Kidney (tissue), 14 donors: ENCODE measurements around the gene RPL6. TPM values are rescaled to one million over a fixed set of nuclear protein-coding genes. Genes with fewer than 3 reads are reported as not detected.

ENCODE experiments used
- DNase-seq, 5 donors: peaks; one replicate each; pipeline ENCODE4 v3.0.0-alpha.2; 2013 to 2020
- FAIRE-seq: peaks from 2 replicates; lab custom pipeline; 2012; peaks lifted over from hg19 to GRCh38; lab: Jason Lieb, UNC
- H3K27ac ChIP-seq, 2 donors: one replicate each; pipeline ENCODE4 v1.7.0; 2013; ENCODE audit warnings: low read depth in 2 of 2, low read length in 2 of 2, inconsistent platforms in 1 of 2
- H3K27me3 ChIP-seq: one replicate; pipeline ENCODE4 v1.7.1; 2013; ENCODE audit warnings: low read length, inconsistent platforms; ENCODE audit not compliant: control insufficient read depth, insufficient read depth
- H3K36me3 ChIP-seq, 3 donors: one replicate each; pipeline versions ENCODE4 v1.7.0 to v1.7.1; 2013; ENCODE audit warnings: low read length in 3 of 3, control low read depth in 1 of 3, inconsistent platforms in 1 of 3; ENCODE audit not compliant: insufficient read depth in 3 of 3, control insufficient read depth in 2 of 3
- H3K4me1 ChIP-seq, 3 donors: one replicate each; pipeline versions ENCODE4 v1.7.0 to v1.7.1; 2013; ENCODE audit warnings: low read length in 3 of 3, inconsistent platforms in 1 of 3, low read depth in 1 of 3; ENCODE audit not compliant: control insufficient read depth in 2 of 3, insufficient read depth in 2 of 3
- H3K4me3 ChIP-seq, 3 donors: one replicate each; pipeline versions ENCODE4 v1.7.0 to v1.8.1; 2013; ENCODE audit warnings: low read length in 3 of 3, control low read depth in 1 of 3, inconsistent platforms in 1 of 3
- H3K9ac ChIP-seq, 3 donors: one replicate each; pipeline versions ENCODE4 v1.7.0 to v1.7.1; 2013; ENCODE audit warnings: low read length in 3 of 3, control low read depth in 1 of 3, inconsistent platforms in 1 of 3
- H3K9me3 ChIP-seq, 3 donors: one replicate each; pipeline versions ENCODE4 v1.7.0 to v1.7.1; 2013; ENCODE audit warnings: low read length in 3 of 3, control low read depth in 1 of 3, inconsistent platforms in 1 of 3; ENCODE audit not compliant: control insufficient read depth in 2 of 3, insufficient read depth in 1 of 3
- CTCF ChIP-seq: IDR thresholded peaks from 3 replicates; pipeline ENCODE4 v1.5.1; 2012; ENCODE audit warnings: mild to moderate bottlenecking, moderate library complexity, borderline replicate concordance; ENCODE audit not compliant: insufficient read depth; ENCODE audit errors: extremely low read depth
- intact Hi-C: fragments of 100-400 bp; cut with DNase I; formaldehyde crosslinking; loops from one replicate; pipeline ENCODE4 v1.11.1; 2022
- polyA plus RNA-seq: library from polyadenylated mRNA; stranded (reverse); fragments of 350-450 nt; fragmentation: Illumina TruSeq; extraction: RNeasy Lipid Tissue Mini Kit (QIAGEN cat#74804); gene quantifications from one replicate; pipeline ENCODE4 v1.2.3, GENCODE V29; 2014; ENCODE audit warnings: low read depth, low replicate concordance; ENCODE audit not compliant: insufficient read depth
- total RNA-seq: library from RNA; stranded (reverse); fragmentation: NEBNext Ultra II Directional; extraction: Animal tissue kit (Norgen Biotek cat#: 25700); gene quantifications from one replicate; pipeline ENCODE4 v1.2.1, GENCODE V29; 2021
- donor health status: control.
- donor health status: control.
- donor health status: control.
- donor health status: control.
- donor health status: control.
- donor health status: DM: yes; HTN: yes; CAD: no.
- donor health status: Normal renal cell carcinoma (clear cell type).

Gene RPL6
- total and polyA plus RNA-seq, 2 donors from 2014 or later: 966 to 1,525 TPM

DNA sequence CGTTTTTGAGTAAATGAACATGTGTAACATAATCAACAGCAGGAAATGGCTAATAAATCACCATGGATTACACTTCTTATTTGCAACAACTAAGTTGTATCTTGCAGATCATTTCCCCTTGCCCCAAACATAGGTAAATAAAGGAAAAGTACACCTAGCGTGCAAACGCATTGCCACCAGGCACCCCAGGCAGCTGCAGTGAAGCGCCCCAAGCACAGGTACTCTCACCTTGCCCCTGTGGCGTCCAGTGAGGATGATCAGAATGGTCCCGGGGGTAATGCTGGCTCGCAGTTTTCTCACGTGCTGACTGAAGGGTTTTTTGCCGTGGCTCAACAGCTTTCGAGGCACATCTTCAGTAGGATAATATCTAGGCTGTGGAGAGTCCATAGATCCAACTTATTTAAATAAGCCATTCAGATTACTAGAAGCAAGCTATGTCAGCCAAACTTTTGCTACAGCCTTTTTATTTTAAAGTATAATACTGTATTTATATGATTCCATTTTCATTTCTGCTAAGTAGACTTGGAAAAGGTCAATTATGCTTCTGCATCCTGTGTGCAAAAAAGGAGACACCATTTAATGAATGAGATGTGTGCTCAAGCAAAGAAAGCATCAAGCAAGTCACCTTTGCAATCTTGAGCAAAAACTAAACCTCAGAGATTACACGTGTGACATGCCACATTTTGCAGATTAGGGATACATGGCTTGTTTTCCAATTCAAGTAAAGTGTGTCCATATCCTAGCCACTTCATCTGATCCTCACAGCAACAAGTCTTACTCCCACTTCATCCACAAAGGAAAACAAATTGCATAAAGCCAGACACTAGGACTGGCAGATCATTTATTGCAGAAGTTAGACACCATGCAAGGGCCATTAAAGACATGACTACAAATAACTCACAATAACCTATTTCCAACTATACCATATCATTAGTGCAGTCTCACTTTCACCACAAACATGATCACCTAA, 2.6 kb downstream of the RPL6 start:
- Histone ChIP-seq H3K27me3 (no peaks in the 10 kb centered on the region), H3K4me1 (peaks cover 0 to 11% (median 5%) of the 10 kb centered on the region in 3 donors), H3K9ac (no peak overlapping the region), H3K36me3 (peaks cover 9 to 34% (median 20%) of the 10 kb centered on the region in 3 donors), H3K27ac (no peak overlapping the region), H3K9me3 (no peaks in the 10 kb centered on the region), H3K4me3 (no peak overlapping the region)
- DNase-seq (no peak), FAIRE-seq (no peak)
- no peak for TF ChIP-seq CTCF
- intact Hi-C loops: no loop called here

DNA sequence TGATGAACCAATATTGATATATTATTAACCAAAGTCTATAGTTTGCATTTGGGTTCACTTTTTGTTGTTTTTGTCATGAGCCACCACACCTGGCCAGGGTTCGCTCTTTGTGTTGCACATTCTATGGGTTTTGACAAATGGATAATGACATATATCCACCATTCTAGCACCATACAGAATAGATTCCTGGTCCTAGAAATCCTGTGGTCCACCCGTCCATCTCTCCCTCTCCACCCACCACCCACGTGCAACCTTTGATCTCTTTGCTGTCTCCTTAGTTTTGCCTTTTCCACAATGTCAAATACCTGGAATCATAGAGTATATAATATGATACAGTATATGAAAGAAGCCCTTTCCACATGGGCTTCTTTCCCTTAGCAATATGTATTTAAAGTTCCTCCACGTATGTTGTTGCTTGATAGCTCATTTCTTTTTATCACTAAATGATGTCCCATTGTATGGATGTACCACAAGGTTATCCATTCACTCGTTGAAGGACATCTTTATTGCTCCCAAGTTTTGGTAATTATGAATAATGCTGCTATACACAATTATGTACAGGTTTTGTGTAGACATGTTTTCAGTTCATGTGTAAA, 7.4 kb downstream of the RPL6 start:
- H3K27ac ChIP-seq: no peak overlapping the region
- no peaks in the 10 kb centered on the region for H3K27me3 ChIP-seq
- no peak overlapping the region for H3K4me3 ChIP-seq
- FAIRE-seq: no peak
- no peaks in the 10 kb centered on the region for H3K9me3 ChIP-seq
- H3K4me1 ChIP-seq: no peaks in the 10 kb centered on the region
- no peak for TF ChIP-seq CTCF
- peaks cover 5 to 28% (median 15%) of the 10 kb centered on the region in 3 donors for H3K36me3 ChIP-seq
- no peak for DNase-seq
- intact Hi-C loops: no loop called here
- no peak overlapping the region for H3K9ac ChIP-seq

- intact Hi-C loops: no loop called here
- Histone ChIP-seq H3K4me3 (no peak overlapping the region), H3K9ac (no peak overlapping the region), H3K9me3 (no peaks in the 10 kb centered on the region), H3K27me3 (no peaks in the 10 kb centered on the region), H3K27ac (no peak overlapping the region), H3K4me1 (no peaks in the 10 kb centered on the region), H3K36me3 (peaks cover 3 to 19% (median 10%) of the 10 kb centered on the region in 3 donors)
- no peak for TF ChIP-seq CTCF
- DNase-seq: no peak
- no peak for FAIRE-seq
Measured at GRCh38 chr12:112401054-112401453, 8.4 kb downstream of the RPL6 start.
